ENCODE measurements around the gene MTFMT. TPM values are rescaled to one million over a fixed set of nuclear protein-coding genes. Genes with fewer than 3 reads are reported as not detected.

Gene MTFMT
- total and polyA plus RNA-seq, 12 donors = 5.2 to 42.8 (median 16.5) TPM

DNA sequence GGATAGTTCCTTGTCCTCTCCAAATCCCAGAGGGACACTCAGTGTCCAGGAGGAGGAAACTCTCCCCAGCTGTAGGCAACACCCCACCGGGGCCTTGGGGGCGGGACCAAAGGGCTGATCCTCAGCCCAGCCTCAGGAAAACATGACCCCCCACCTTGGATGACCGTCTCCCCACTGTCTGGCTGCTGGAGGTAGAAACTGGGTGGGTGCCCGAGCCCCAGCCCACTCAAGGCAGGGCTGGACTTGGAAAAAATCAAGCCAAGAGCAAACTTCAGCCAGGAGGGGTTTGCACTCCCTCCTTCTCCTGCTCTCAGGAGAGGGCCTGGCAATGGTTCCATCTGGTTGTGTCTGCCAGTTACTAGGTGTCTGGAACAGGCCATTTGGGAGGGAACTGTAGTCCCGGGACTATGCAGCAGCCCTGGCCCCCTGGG, 42.0 kb upstream of the MTFMT start:
- no peak for DNase-seq
- Histone ChIP-seq H3K9me3 (replicated peaks in 1 of 3) (no peaks in the 10 kb centered on the region), H3K27me3 (peaks cover 16% of the 10 kb centered on the region), H3K36me3 (replicated peaks in 1 of 2) (no peaks in the 10 kb centered on the region), H3K4me1 (replicated peaks in 1 of 2) (peaks cover 0 to 14% of the 10 kb centered on the region in 2 donors), H3K4me3 (no peak overlapping the region), H3K27ac (peak overlapping the region in 1 of 5 donors; percentile 3)
- intact Hi-C loops (cut with DNase I) = no loop called here
- no peak for TF ChIP-seq POLR2A (IDR thresholded peaks at IDR 0.05)
- TF ChIP-seq, protein P1, sequence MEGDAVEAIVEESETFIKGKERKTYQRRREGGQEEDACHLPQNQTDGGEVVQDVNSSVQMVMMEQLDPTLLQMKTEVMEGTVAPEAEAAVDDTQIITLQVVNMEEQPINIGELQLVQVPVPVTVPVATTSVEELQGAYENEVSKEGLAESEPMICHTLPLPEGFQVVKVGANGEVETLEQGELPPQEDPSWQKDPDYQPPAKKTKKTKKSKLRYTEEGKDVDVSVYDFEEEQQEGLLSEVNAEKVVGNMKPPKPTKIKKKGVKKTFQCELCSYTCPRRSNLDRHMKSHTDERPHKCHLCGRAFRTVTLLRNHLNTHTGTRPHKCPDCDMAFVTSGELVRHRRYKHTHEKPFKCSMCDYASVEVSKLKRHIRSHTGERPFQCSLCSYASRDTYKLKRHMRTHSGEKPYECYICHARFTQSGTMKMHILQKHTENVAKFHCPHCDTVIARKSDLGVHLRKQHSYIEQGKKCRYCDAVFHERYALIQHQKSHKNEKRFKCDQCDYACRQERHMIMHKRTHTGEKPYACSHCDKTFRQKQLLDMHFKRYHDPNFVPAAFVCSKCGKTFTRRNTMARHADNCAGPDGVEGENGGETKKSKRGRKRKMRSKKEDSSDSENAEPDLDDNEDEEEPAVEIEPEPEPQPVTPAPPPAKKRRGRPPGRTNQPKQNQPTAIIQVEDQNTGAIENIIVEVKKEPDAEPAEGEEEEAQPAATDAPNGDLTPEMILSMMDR (IDR thresholded peaks at IDR 0.05) = no peak
- 44 to 72% (median 59%) methylated on average over 3 to 5 of the region's 5 CpGs for WGBS, 4 donors

DNA sequence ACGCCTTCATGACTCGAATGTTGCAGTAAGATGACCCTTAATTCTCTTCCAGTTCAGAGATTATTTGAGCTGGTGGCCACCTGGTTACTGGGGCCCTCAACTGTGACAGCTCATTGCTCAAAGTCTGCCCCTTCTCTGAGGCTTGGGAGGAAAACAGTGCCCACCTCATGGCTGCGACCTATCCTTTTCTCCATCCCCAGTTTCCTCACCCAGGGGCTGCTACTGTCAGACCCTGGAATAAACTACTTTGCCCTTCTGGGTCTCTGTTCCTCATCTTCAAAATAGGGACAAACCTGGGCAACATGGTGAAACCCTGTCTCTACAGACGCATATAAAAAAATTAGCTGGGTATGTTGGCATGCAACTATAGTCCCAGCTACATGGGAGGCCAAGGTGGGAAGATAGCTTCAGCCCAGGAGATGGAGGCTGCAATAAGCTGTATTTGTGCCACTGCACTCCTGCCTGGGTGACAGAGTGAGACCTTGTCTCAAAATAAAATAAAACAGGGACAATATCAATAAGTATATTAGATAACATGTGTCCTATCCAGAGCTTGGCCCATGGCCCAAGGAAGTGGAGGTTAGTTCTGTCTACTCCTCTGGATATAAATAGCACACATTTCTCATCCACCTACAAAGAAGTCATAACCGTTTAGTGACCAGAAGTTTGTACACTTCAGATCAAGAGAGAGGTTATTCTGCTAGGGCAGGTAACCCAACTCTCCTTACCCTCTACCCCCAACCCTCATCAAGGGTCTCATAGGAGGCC, 40.5 kb upstream of the MTFMT start:
- DNase-seq = no peak
- H3K9me3 ChIP-seq (replicated peaks in 1 of 3) = no peaks in the 10 kb centered on the region
- TF ChIP-seq POLR2A (IDR thresholded peaks at IDR 0.05) = no peak
- TF ChIP-seq, protein P1 (IDR thresholded peaks at IDR 0.05) = no peak
- H3K4me1 ChIP-seq (replicated peaks in 1 of 2) = peaks cover 0 to 14% of the 10 kb centered on the region in 2 donors
- peak overlapping the region in 2 of 5 donors; percentile 4 to 64 for H3K27ac ChIP-seq
- H3K27me3 ChIP-seq = peaks cover 25% of the 10 kb centered on the region
- intact Hi-C loops (cut with DNase I) = no loop called here
- no peaks in the 10 kb centered on the region for H3K36me3 ChIP-seq (replicated peaks in 1 of 2)
- 66 to 81% (median 73%) methylated on average over 3 to 5 of the region's 5 CpGs for WGBS, 4 donors
- H3K4me3 ChIP-seq = no peak overlapping the region

DNA sequence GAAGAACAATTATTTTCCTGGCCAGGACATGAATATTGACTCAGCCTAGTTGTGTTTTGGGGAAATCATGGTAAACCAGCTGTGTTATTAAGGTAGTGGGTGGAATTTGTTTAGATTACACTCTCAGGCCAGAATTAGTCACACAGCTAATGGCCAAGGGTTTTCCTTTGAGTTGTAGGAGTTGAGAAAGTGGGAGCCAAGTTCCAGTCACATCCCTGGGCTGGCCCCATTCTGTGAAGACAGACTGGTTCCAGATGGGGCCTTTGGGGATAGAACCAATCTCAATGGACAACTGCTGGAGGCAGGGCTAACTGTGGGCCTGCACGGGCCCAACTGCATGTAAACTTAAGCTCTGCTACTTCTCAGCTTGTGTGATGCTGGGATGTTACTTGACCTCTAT, 39.7 kb upstream of the MTFMT start:
- Histone ChIP-seq H3K9me3 (replicated peaks in 1 of 3) (no peaks in the 10 kb centered on the region), H3K36me3 (replicated peaks in 1 of 2) (no peaks in the 10 kb centered on the region), H3K27ac (peak overlapping the region in 1 of 5 donors; percentile 64), H3K4me3 (no peak overlapping the region), H3K4me1 (replicated peaks in 1 of 2) (peaks cover 0 to 14% of the 10 kb centered on the region in 2 donors), H3K27me3 (peaks cover 25% of the 10 kb centered on the region)
- TF ChIP-seq POLR2A (IDR thresholded peaks at IDR 0.05) = no peak
- TF ChIP-seq, protein P1 (IDR thresholded peaks at IDR 0.05) = no peak
- DNase-seq = peak in 1 of 7 donors; percentile 47
- WGBS, 4 donors = 65 to 75% (median 73%) methylated on average over 1 of the region's 1 CpG
- intact Hi-C loops (cut with DNase I) = no loop called here

DNA sequence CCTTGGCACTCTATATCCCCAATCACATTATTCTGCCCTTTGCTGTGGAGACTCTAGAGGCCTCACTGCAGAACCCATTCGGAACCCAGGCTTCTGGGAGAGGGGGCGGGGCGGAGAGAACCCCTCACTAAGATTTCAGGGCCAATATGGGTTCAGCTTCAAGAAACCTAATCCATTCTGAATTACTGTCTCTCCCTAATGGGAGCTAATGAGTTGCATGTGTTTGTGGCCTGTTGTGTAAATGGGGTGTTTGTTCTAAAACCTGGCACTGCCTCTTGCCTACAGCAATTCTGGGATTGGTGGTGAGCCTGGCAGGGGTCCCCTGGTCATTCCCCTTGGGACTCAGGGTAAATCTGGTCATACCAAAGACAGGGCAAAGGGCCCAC, 39.0 kb upstream of the MTFMT start:
- Histone ChIP-seq H3K4me3 (no peak overlapping the region), H3K36me3 (replicated peaks in 1 of 2) (no peaks in the 10 kb centered on the region), H3K9me3 (replicated peaks in 1 of 3) (no peaks in the 10 kb centered on the region), H3K27ac (peak overlapping the region in 2 of 5 donors; percentile 49 to 64), H3K4me1 (replicated peaks in 1 of 2) (peaks cover 0 to 14% of the 10 kb centered on the region in 2 donors), H3K27me3 (peaks cover 25% of the 10 kb centered on the region)
- TF ChIP-seq POLR2A (IDR thresholded peaks at IDR 0.05) = no peak
- TF ChIP-seq, protein P1 (IDR thresholded peaks at IDR 0.05) = no peak
- intact Hi-C loops (cut with DNase I) = no loop called here
- 78 to 96% (median 88%) methylated on average over 2 to 3 of the region's 3 CpGs for WGBS, 4 donors
- DNase-seq = no peak

Data from adrenal gland (tissue), 12 donors.